ENCODE results near the gene ZNF205. TPM values are rescaled to one million over a fixed set of nuclear protein-coding genes. Genes with fewer than 3 reads are reported as not detected.

Gene ZNF205
- total RNA-seq, 1 experiment from 2014 or later, result 12.1 TPM

DNA sequence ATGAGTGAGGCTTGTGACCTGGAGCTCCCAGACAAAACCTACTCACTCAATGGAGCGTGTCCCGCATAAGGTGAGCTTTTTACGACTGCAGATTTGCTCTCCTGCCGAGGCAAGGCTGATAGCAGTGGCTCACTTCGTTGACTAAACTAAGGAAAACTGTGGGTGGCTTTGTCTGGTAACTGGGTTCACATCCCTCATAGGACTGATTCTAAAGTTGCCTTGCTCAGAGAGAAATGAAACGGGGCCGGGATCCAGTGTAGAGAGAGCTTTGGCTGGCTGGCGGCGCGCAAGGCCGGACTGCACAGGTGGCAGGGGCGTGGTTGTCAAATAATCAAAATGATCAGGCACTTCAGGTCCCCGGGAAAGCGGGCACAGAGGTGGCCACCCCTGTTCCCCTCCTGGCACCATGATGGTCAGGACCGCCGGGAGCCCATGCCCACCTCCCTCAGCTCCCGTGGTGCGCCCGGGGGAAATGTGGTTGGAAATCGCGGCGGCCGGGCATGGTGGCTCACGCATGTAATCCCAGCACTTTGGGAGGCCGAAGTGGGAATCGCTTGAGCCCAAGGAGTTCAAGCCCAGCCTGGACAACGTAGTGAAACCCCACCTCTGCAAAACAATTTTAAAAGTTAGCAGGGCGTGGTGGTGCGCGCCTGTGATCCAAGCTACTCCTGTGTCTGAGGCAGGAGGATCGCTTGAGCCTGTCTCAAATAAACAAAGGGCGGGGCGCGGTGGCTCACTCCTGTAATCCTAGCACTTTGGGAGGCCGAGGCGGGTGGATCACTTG lies 49.0 kb downstream of the ZNF205 start:
- no peak overlapping the region for H3K27ac Mint-ChIP-seq (ENCODE audit: low read depth, unreplicated experiment)
- ChIA-PET POLR2A (interaction anchor here (0.6 kb wide), 1 partner anchor 1006 kb away, joined by 3 read pairs; the partner anchor contains the start of gene TRAF7), CTCF (interaction anchor here (0.6 to 2.6 kb wide), 7 partner anchors 11 to 298 kb away, joined by 3 to 12 read pairs (median 3); no protein-coding TSS in a partner anchor)
- H3K4me1 Mint-ChIP-seq (ENCODE audit: insufficient read depth, unreplicated experiment), result no peaks in the 10 kb centered on the region
- H3K4me3 Mint-ChIP-seq (ENCODE audit: unreplicated experiment), result no peak overlapping the region
- peaks cover 30% of the 10 kb centered on the region for H3K36me3 Mint-ChIP-seq (ENCODE audit: insufficient read depth, unreplicated experiment)
- H3K9me3 Mint-ChIP-seq (ENCODE audit: unreplicated experiment), result no peaks in the 10 kb centered on the region
- no peaks in the 10 kb centered on the region for H3K27me3 Mint-ChIP-seq (ENCODE audit: insufficient read depth, unreplicated experiment)
- intact Hi-C loops (cut with micrococcal nuclease), result no loop called here
- TF ChIP-seq, protein P1, sequence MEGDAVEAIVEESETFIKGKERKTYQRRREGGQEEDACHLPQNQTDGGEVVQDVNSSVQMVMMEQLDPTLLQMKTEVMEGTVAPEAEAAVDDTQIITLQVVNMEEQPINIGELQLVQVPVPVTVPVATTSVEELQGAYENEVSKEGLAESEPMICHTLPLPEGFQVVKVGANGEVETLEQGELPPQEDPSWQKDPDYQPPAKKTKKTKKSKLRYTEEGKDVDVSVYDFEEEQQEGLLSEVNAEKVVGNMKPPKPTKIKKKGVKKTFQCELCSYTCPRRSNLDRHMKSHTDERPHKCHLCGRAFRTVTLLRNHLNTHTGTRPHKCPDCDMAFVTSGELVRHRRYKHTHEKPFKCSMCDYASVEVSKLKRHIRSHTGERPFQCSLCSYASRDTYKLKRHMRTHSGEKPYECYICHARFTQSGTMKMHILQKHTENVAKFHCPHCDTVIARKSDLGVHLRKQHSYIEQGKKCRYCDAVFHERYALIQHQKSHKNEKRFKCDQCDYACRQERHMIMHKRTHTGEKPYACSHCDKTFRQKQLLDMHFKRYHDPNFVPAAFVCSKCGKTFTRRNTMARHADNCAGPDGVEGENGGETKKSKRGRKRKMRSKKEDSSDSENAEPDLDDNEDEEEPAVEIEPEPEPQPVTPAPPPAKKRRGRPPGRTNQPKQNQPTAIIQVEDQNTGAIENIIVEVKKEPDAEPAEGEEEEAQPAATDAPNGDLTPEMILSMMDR (IDR thresholded peaks at IDR 0.05; ENCODE audit: unreplicated experiment), result no peak
- no peak for DNase-seq (ENCODE audit: unreplicated experiment)
- no TSS peak for BruUV-seq (replicated peaks)

DNA sequence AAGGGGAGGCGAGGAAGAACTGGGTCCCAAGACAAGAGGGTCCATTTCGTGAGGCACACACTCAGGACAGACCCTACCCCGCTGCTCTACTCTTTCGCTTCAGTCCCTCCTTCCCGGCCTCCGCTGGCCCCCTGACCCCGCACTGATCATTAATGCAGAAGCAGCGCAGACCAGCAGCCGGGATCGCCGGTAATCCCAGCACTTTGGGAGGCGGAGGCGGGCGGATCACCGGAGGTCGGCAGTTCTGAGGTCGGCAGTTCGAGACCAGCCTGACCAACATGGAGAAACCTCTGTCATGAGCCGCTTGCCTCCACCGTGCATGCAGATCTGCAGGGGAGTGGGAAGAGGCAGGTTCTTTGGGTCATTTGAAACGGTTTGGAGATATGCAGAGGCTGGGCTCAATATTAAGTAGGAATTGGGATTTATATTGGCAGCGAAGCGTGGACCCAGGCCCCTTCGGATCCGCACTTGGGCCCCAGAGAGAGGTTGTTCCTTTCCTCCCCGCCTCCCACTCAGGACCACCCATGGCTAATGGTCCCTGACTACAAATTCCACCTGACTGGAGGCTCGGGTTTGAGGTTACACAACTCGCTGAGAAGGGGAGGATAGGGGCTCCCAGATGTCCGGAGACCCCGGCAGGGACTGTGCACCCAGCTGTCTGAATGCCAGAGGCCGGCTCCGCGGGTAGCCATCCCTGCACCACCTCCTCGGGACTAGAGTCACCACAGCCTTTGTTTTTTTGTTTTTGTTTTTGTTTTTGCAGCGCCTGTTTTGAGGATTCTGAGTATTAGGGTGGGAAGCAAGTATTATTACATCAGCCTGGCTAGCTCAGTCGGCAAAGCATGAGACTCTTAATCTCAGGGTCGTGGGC lies 52.0 kb downstream of the ZNF205 start:
- no peaks in the 10 kb centered on the region for H3K27me3 Mint-ChIP-seq (ENCODE audit: insufficient read depth, unreplicated experiment)
- H3K36me3 Mint-ChIP-seq (ENCODE audit: insufficient read depth, unreplicated experiment), result peaks cover 3% of the 10 kb centered on the region
- TF ChIP-seq, protein P1 (IDR thresholded peaks at IDR 0.05; ENCODE audit: unreplicated experiment), result no peak
- no peak overlapping the region for H3K27ac Mint-ChIP-seq (ENCODE audit: low read depth, unreplicated experiment)
- intact Hi-C loops (cut with micrococcal nuclease), result no loop called here
- no peaks in the 10 kb centered on the region for H3K4me1 Mint-ChIP-seq (ENCODE audit: insufficient read depth, unreplicated experiment)
- ChIA-PET POLR2A (no interaction called here), CTCF (interaction anchor here (1.0 to 2.1 kb wide), 2 partner anchors 37 to 106 kb away, joined by 3 to 11 read pairs; no protein-coding TSS in a partner anchor)
- DNase-seq (ENCODE audit: unreplicated experiment), result no peak
- H3K4me3 Mint-ChIP-seq (ENCODE audit: unreplicated experiment), result no peak overlapping the region
- H3K9me3 Mint-ChIP-seq (ENCODE audit: unreplicated experiment), result no peaks in the 10 kb centered on the region
- BruUV-seq (replicated peaks), result no TSS peak

DNA sequence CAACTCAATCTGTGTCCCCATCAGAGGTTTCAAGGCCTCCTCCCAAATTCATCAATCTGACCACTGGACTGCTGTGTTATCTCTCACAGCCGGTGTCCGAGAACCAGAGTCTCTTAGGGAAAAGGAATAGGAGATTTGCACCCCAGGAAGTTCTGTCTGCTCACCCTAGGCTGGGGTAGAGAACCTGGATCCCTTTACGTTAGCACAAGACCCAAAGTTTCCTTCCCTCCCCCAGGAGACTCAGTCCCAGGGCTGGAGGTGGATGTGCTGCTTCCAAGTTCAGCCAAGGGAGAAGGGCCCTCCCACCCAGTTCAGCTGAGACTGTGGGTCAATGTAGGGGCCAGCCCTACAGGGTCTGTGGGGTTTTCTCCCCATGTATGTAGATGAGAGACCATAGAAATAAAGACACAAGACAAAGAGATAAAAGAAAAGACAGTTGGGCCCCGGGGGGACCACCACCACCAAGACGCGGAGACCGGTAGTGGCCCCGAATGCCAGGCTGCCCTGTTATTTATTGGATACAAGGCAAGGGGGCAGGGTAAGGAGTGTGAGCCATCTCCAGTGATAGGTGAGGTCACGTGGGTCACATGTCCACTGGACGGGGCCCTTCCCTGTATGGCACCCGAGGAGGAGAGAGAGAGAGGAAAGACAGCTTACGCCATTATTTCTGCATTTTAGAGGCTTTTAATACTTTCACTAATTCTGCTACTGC lies 52.9 kb downstream of the ZNF205 start:
- H3K4me3 Mint-ChIP-seq (ENCODE audit: unreplicated experiment), result no peak overlapping the region
- ChIA-PET CTCF (interaction anchor here (0.7 to 2.1 kb wide), 7 partner anchors 13 to 107 kb away, joined by 3 to 11 read pairs (median 3); no protein-coding TSS in a partner anchor), POLR2A (interaction anchor here (0.9 to 1.4 kb wide), 3 partner anchors 31 to 38 kb away, joined by 3 to 9 read pairs (median 4); partner anchors contain the start of gene ZNF213)
- no peaks in the 10 kb centered on the region for H3K9me3 Mint-ChIP-seq (ENCODE audit: unreplicated experiment)
- no peak for DNase-seq (ENCODE audit: unreplicated experiment)
- TF ChIP-seq, protein P1 (IDR thresholded peaks at IDR 0.05; ENCODE audit: unreplicated experiment), result no peak
- no peaks in the 10 kb centered on the region for H3K27me3 Mint-ChIP-seq (ENCODE audit: insufficient read depth, unreplicated experiment)
- no peaks in the 10 kb centered on the region for H3K36me3 Mint-ChIP-seq (ENCODE audit: insufficient read depth, unreplicated experiment)
- H3K4me1 Mint-ChIP-seq (ENCODE audit: insufficient read depth, unreplicated experiment), result no peaks in the 10 kb centered on the region
- BruUV-seq (replicated peaks), result no TSS peak
- intact Hi-C loops (cut with micrococcal nuclease), result loop anchor here (5.0 kb wide), 1 partner anchor 103 kb away; no protein-coding TSS in a partner anchor
- H3K27ac Mint-ChIP-seq (ENCODE audit: low read depth, unreplicated experiment), result no peak overlapping the region

Data from MCF 10A (cell line).